BLaER1 treated with 17β-estradiol and CSF1 and Interleukin-3, amounts not matched to agents 10 nM and 100 nM (cell line): ENCODE results near the gene MBLAC1.

Experiments
- H3K27ac ChIP-seq, 11 experiments: shearing (Covaris generic); formaldehyde crosslinking; 2 replicates each; pipeline ENCODE4 v1.8.1; 2022
- H3K27me3 ChIP-seq, 11 experiments: shearing (Covaris generic); formaldehyde crosslinking; 2 replicates each; pipeline ENCODE4 v1.8.1; 2022
- H3K36me3 ChIP-seq, 11 experiments: shearing (Covaris generic); formaldehyde crosslinking; 2 replicates each; pipeline ENCODE4 v1.8.1; 2022
- H3K4me1 ChIP-seq, 10 experiments: shearing (Covaris generic); formaldehyde crosslinking; 2 replicates each; pipeline ENCODE4 v1.8.1; 2022
- H3K4me2 ChIP-seq, 11 experiments: shearing (Covaris generic); formaldehyde crosslinking; 2 replicates each; pipeline ENCODE4 v1.8.1; 2022
- H3K4me3 ChIP-seq, 10 experiments: shearing (Covaris generic); formaldehyde crosslinking; 2 replicates each; pipeline ENCODE4 v1.8.1; 2022
- H3K9ac ChIP-seq, 11 experiments: shearing (Covaris generic); formaldehyde crosslinking; 2 replicates each; pipeline ENCODE4 v1.8.1; 2022
- H3K9me3 ChIP-seq, 11 experiments: shearing (Covaris generic); formaldehyde crosslinking; replicated peaks in 1 of 11; 2 replicates each; pipeline ENCODE4 v1.8.1; 2022
- H4K20me1 ChIP-seq, 11 experiments: shearing (Covaris generic); formaldehyde crosslinking; 2 replicates each; pipeline ENCODE4 v1.8.1; 2022
- Cebpa-rat ChIP-seq, 11 experiments: shearing (Covaris generic); IDR thresholded peaks; 2 replicates each; pipeline ENCODE4 v1.8.1; 2022

Gene MBLAC1

DNA sequence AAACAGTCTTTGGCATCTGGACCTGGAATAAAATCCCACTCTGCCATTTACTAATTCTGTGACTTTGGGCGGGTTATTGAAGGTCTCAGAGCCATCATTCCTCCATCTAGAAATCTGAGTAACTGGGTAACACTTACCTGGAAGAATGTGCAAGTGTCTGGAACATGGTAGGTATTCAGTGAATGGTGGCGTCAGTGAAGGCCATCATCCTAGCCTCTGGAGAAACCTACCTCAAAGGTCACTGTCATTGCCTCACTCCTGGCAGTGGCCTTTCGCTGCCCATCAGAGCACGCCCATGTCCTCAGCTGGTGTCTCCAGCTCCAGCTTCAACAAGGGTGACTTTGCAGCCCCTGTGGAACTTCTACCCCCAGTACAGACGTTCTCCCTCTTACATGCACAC, 37.1 kb downstream of the MBLAC1 start:
- no peak overlapping the region for H3K9ac ChIP-seq
- H3K4me2 ChIP-seq: no peak overlapping the region
- H3K36me3 ChIP-seq: no peaks in the 10 kb centered on the region
- H3K4me1 ChIP-seq: peaks cover 31 to 55% (median 33%) of the 10 kb centered on the region in 10 experiments
- TF ChIP-seq Cebpa-rat (IDR thresholded peaks at IDR 0.05): no peak
- H3K27ac ChIP-seq: no peak overlapping the region
- H3K27me3 ChIP-seq: peaks cover 0 to 33% (median 31%) of the 10 kb centered on the region in 11 experiments; a peak in 19 of 22 replicates
- H4K20me1 ChIP-seq: peaks cover 0 to 20% (median 0%) of the 10 kb centered on the region in 11 experiments; a peak in 6 of 22 replicates
- H3K9me3 ChIP-seq: no peaks in the 10 kb centered on the region
- no peak overlapping the region for H3K4me3 ChIP-seq

DNA sequence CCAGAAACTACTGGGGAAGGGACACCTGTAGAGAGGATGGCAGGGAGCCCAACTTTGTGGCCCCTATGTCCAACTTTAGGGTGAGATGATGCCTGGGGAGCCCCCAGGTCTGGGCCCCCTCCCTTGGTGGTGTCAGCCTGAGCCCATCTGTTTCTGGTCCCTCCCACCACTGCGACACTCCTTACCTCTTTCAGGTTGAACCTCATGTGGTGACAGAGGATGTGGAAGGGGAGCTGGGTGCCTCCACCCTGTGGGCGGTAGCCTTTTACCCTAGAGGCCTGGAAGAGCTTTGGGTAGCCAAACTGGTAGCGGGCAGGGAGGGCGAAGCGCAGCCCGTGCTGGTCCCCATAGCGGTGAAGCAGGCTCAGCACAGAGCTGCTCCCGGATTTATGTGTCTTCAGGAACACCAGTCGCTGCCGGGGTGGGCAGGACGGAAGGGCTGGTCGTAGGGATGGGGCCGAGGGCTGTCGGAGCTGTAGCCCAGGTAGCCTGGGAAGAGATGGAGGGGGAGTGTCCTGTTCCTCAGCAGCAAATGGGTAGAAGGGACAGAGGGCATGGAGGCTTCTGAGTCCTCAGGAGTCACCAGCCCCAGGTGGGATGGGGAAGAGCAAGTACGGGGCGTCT, 39.7 kb downstream of the MBLAC1 start:
- Histone ChIP-seq H3K4me2 (peak overlapping the region; percentile 71 to 99 (median 85); a peak in 17 of 22 replicates), H3K27ac (peak overlapping the region in 2 of 11 experiments; percentile 35 to 38; a peak in 2 of 22 replicates), H3K4me3 (peak overlapping the region in 3 of 10 experiments; percentile 47 to 63 (median 59); a peak in 2 of 20 replicates), H3K9me3 (no peaks in the 10 kb centered on the region), H4K20me1 (peaks cover 0 to 44% (median 14%) of the 10 kb centered on the region in 11 experiments; a peak in 15 of 22 replicates), H3K4me1 (peaks cover 37 to 63% (median 48%) of the 10 kb centered on the region in 10 experiments), H3K9ac (peak overlapping the region in 3 of 11 experiments; percentile 0 to 52 (median 32); a peak in 4 of 22 replicates), H3K27me3 (peaks cover 21 to 59% (median 56%) of the 10 kb centered on the region in 11 experiments), H3K36me3 (peaks cover 0 to 8% (median 0%) of the 10 kb centered on the region in 11 experiments; a peak in 7 of 22 replicates)
- TF ChIP-seq Cebpa-rat (IDR thresholded peaks at IDR 0.05): no peak

- H3K9me3 ChIP-seq: no peaks in the 10 kb centered on the region
- peak overlapping the region in 2 of 11 experiments; percentile 35 to 38; a peak in 4 of 22 replicates for H3K27ac ChIP-seq
- peak overlapping the region in 4 of 11 experiments; percentile 0 to 52 (median 20); a peak in 5 of 22 replicates for H3K9ac ChIP-seq
- H3K4me3 ChIP-seq: peak overlapping the region in 7 of 10 experiments; percentile 17 to 63 (median 34); a peak in 8 of 20 replicates
- H3K36me3 ChIP-seq: peaks cover 0 to 11% (median 0%) of the 10 kb centered on the region in 11 experiments; a peak in 8 of 22 replicates
- peak overlapping the region; percentile 71 to 99 (median 85) for H3K4me2 ChIP-seq
- no peak for TF ChIP-seq Cebpa-rat (IDR thresholded peaks at IDR 0.05)
- H4K20me1 ChIP-seq: peaks cover 0 to 51% (median 19%) of the 10 kb centered on the region in 11 experiments; a peak in 16 of 22 replicates
- peaks cover 28 to 67% (median 65%) of the 10 kb centered on the region in 11 experiments for H3K27me3 ChIP-seq
- peaks cover 42 to 70% (median 55%) of the 10 kb centered on the region in 10 experiments for H3K4me1 ChIP-seq
These were observed 40.5 kb downstream of the MBLAC1 start for GRCh38 chr7:100166970-100167911.

GRCh38 chr7:100167912-100168323, 41.2 kb downstream of the MBLAC1 start:
- Histone ChIP-seq H3K9ac (peak overlapping the region in 7 of 11 experiments; percentile 16 to 57 (median 45); a peak in 12 of 22 replicates), H3K4me3 (peak overlapping the region in 9 of 10 experiments; percentile 22 to 63 (median 41); a peak in 13 of 20 replicates), H3K4me1 (peaks cover 42 to 71% (median 56%) of the 10 kb centered on the region in 10 experiments), H3K9me3 (no peaks in the 10 kb centered on the region), H3K27ac (peak overlapping the region in 4 of 11 experiments; percentile 3 to 33 (median 16); a peak in 6 of 22 replicates), H3K4me2 (peak overlapping the region; percentile 71 to 99 (median 85)), H3K36me3 (peaks cover 0 to 11% (median 2%) of the 10 kb centered on the region in 11 experiments; a peak in 12 of 22 replicates), H3K27me3 (peaks cover 33 to 74% (median 70%) of the 10 kb centered on the region in 11 experiments), H4K20me1 (peaks cover 0 to 53% (median 19%) of the 10 kb centered on the region in 11 experiments; a peak in 16 of 22 replicates)
- TF ChIP-seq Cebpa-rat (IDR thresholded peaks at IDR 0.05): no peak

DNA sequence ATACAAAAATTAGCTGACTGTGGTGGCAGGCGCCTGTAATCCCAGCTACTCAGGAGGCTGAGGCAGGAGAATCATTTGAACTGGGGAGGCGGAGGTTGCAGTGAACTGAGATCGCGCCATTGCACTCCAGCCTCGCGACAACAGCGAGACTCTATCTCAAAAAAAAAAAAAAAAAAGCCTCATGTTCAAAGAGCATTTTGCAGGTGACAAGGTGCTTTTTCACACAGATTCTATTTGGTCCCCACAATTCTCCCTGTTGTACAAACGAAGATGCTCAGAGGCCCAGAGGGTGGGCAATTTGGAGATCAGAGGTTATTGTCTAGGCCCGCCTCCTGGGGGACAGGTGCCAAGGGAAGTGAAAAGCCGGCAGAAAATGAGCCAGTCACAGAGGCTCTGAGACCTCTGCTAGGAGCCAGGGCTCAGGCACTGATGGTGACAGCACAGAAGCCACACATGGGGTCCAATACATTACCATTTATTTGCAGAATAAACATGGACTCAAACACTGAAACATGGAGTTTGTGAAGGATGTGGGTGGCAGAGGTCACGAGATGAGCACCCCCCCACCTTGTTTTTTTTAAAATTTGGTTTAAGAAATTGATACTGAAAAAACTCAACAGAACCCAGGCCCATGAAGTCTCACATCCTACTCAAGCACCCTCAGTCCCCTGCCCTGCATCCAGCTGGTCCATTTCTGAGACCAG, 42.5 kb downstream of the MBLAC1 start:
- no peak for TF ChIP-seq Cebpa-rat (IDR thresholded peaks at IDR 0.05)
- no peak overlapping the region; a peak in 2 of 22 replicates for H3K27ac ChIP-seq
- peaks cover 42 to 63% (median 56%) of the 10 kb centered on the region in 10 experiments for H3K4me1 ChIP-seq
- peak overlapping the region in 5 of 10 experiments; percentile 22 to 63 (median 41); a peak in 5 of 20 replicates for H3K4me3 ChIP-seq
- peak overlapping the region; percentile 71 to 99 (median 85) for H3K4me2 ChIP-seq
- no peaks in the 10 kb centered on the region for H3K9me3 ChIP-seq
- H3K36me3 ChIP-seq: peaks cover 0 to 25% (median 15%) of the 10 kb centered on the region in 11 experiments; a peak in 17 of 22 replicates
- H3K9ac ChIP-seq: peak overlapping the region in 2 of 11 experiments; percentile 21 to 45; a peak in 2 of 22 replicates
- H3K27me3 ChIP-seq: peaks cover 38 to 84% (median 76%) of the 10 kb centered on the region in 11 experiments
- peaks cover 0 to 67% (median 29%) of the 10 kb centered on the region in 11 experiments; a peak in 17 of 22 replicates for H4K20me1 ChIP-seq

DNA sequence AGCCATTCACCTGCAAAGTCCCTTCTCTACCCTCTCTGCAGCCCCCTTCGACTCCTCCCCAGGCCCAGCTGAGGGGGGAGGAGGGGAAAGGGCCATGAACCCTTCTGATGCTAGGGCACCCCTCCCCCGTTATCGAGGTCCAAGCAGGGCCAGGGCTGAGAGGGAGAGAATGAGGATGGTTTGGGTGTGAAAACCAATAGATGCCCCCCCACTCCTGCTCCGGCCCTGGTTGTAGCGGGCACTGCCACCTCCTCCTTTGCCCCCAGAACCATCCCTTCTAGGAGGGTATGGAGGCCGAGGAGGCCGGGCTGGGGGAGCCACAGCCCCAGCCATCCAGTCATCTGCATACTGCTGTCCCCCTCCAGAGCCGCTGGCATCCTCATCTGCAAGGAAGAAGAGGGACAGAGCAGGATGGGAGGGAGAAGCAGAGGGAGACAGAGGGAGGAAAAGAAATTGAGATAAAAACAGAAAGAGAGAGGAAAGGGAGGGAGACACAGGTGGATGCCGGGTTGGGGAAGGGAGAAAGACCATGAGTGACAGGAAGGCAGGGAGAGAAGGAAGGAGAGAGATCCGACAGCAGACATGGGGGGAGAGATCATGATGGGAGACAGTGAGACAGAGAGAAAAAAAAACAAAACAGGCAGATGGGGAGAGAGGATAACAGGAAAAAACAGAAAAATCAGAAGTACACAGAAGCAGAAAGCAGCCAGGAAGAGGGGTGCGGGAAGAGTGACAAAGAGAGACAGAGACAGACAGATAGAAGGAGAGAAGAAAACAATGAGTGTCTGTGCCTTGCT, 43.5 kb downstream of the MBLAC1 start:
- Histone ChIP-seq H3K9ac (peak overlapping the region in 1 of 11 experiments; percentile 10; a peak in 1 of 22 replicates), H3K27ac (no peak overlapping the region), H4K20me1 (peaks cover 0 to 75% (median 29%) of the 10 kb centered on the region in 11 experiments; a peak in 18 of 22 replicates), H3K27me3 (peaks cover 38 to 84% (median 76%) of the 10 kb centered on the region in 11 experiments), H3K9me3 (no peaks in the 10 kb centered on the region), H3K4me2 (peak overlapping the region in 10 of 11 experiments; percentile 73 to 99 (median 82); a peak in 20 of 22 replicates), H3K36me3 (peaks cover 0 to 35% (median 25%) of the 10 kb centered on the region in 11 experiments; a peak in 17 of 22 replicates), H3K4me3 (no peak overlapping the region), H3K4me1 (peaks cover 42 to 69% (median 62%) of the 10 kb centered on the region in 10 experiments)
- TF ChIP-seq Cebpa-rat (IDR thresholded peaks at IDR 0.05): no peak

GRCh38 chr7:100171087-100171681, 44.4 kb downstream of the MBLAC1 start:
- TF ChIP-seq Cebpa-rat (IDR thresholded peaks at IDR 0.05): no peak
- H3K27ac ChIP-seq: no peak overlapping the region
- H3K4me2 ChIP-seq: peak overlapping the region; percentile 65 to 99 (median 77)
- peak overlapping the region in 5 of 10 experiments; percentile 23 to 41 (median 34); a peak in 7 of 20 replicates for H3K4me3 ChIP-seq
- H4K20me1 ChIP-seq: peaks cover 0 to 81% (median 29%) of the 10 kb centered on the region in 11 experiments; a peak in 18 of 22 replicates
- peaks cover 42 to 77% (median 69%) of the 10 kb centered on the region in 10 experiments for H3K4me1 ChIP-seq
- no peaks in the 10 kb centered on the region for H3K9me3 ChIP-seq
- no peak overlapping the region for H3K9ac ChIP-seq
- peaks cover 0 to 38% (median 28%) of the 10 kb centered on the region in 11 experiments; a peak in 17 of 22 replicates for H3K36me3 ChIP-seq
- peaks cover 38 to 80% (median 74%) of the 10 kb centered on the region in 11 experiments for H3K27me3 ChIP-seq
